Measurements from ENCODE around the gene CD44.
A peak's percentile ranks its signal among the peaks of the same experiment; 100 is the strongest.

The CD44 gene

DNA sequence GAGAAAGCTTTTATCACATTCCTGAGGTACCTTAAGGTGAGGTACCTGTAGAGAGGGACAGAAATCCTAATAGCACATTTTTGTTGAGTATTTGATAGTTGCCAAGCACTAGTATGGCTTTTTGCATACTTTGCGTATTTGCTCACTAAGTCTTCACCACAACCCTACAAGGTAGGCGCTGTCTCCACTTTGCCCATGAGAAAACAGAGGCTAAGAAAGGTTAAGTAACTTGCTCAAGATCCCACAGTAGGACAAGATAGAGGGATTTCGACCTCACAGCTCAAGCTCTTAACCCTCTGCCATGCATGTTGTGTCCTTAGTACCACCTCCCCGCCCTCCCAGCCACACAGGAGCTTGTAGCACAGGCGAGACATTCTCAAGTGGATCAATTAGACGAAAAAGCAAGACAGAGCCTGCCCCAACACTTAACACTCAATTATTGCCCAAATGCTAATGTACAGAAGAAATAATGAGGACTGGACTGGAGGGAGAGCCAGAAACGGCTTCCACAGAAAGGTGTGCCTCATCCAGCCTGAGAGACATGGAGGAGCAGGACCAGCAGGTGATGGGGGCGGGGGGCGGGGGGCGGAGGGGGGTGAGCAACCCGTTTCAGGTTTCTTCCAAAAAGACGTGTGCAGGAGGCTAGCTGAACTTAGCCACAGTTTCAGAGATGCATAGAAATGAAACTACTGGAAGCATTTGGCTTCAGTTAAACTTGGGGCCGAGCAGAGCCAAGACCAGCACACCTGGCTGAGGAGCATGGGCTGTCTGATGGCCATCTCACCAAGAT lies 26.7 kb upstream of the CD44 start:
- DNase-seq, result no peak

DNA sequence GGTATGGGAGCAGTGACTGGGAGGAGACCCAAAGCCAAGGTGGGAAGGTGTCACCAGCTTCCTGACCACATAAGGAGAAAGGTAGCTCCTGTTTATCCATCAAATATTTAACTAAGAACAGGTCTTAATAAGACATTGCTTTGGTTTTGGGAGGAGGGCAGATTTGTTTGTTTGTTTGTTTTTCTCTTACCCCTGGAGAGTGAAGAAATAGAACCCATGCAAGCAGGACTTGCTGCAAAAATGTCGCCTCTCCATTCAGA lies 26.2 kb upstream of the CD44 start:
- no peak for DNase-seq

DNA sequence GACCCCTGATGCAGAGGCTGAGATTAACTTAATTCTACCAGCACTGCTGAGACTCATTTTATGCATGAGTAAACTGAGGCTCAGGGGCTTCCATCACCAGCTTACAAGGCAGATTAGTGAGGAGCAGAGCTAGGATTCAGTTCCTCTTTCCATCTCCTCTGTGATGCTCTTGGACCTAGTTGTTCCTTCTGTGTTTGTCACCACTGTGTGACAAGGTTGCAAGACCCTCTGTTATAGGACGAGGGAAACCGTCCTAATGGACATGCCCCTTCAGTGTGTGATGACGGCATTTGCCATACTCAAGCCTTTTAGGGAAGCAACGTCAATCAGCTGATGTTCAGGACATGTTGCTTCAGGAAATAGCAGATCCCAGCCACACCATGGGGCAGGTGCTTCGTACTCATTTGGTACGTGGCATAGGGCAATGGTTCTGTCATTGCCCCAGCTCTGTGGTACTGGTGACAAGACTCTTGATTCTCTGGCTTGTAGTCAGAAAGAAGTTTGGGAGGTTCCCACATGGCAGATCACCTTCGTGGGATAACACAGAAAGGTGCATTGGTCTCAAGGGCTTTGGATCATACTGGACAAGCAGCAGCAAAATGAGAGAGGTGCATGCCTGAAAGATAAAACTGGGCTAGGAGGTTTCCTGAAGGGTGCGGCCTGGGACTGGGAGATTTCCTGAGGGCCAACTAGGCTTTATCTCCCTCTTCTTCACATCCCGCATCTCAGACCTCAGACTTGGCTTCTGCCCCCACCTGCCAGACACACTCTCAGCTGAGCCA lies 23.9 kb upstream of the CD44 start:
- DNase-seq, result no peak

- no peak for DNase-seq
These were observed 23.3 kb upstream of the CD44 start for GRCh38 chr11:35115688-35116030.

- no peak for DNase-seq
These were observed 22.7 kb upstream of the CD44 start for GRCh38 chr11:35116245-35116644.

- peak; percentile 57 for DNase-seq
These were observed 22.0 kb upstream of the CD44 start for GRCh38 chr11:35116762-35117640.

DNA sequence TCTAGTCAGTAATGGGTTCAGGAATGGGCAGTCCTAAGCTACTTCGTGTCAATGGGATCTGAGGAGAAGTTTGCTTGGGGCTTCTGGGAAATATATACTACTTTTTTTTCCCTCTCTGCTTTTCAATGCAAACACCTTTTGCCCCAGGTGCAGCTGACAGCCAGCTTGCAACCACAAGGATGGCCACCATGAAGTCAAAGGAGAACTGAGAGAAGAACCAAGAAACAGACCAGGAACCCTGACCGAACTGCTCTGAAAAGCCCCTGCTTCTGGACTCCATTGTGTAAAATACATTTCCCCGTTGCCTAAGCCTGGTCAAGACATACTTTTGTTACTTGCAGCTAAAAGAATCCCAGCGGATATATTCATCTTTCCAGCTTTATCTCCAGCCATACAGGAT lies 20.1 kb upstream of the CD44 start:
- no peak for DNase-seq

DNA sequence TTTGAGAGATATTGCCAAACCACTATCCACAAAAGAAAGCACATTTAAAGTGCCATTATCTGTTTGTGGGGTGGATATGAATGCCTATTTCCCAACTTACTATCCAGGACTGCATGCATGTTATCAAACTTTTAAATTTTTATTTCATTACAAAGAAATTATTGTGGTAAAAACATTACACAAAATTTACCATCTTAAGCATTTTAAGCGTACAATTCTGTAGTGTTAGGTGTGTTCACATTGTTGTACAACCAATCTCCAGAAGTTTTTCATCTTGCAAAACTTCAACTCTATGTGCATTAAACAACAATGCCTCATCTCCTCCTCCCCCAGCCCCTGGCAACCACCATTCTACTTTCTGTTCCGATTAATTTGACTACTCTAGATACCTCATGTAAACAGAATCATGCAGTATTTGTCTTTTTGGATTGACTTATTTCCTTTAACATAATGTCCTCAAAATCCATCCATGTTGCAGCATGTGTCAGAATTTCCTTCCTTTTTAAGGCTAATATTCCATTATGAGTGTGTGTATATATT lies 17.6 kb upstream of the CD44 start:
- no peak for DNase-seq

DNA sequence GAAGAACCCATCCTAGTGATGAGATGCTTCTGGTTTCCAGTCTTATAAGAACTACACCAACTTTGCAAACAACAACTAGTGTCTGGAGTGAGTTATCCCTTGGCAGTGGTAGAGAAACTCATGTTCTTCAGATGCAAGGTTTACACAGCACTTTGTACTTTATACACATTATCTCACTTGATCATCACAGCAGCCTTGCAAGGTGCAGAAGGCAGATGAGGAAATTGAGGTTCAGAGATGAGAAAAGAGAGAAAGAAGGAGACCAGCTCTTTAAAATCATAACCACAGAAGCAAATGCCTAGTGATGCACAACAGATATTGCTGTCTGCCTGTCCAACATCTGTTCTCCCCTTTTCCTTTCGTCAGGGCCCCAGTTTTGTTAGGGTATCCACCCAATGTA lies 16.7 kb upstream of the CD44 start:
- no peak for DNase-seq

DNA sequence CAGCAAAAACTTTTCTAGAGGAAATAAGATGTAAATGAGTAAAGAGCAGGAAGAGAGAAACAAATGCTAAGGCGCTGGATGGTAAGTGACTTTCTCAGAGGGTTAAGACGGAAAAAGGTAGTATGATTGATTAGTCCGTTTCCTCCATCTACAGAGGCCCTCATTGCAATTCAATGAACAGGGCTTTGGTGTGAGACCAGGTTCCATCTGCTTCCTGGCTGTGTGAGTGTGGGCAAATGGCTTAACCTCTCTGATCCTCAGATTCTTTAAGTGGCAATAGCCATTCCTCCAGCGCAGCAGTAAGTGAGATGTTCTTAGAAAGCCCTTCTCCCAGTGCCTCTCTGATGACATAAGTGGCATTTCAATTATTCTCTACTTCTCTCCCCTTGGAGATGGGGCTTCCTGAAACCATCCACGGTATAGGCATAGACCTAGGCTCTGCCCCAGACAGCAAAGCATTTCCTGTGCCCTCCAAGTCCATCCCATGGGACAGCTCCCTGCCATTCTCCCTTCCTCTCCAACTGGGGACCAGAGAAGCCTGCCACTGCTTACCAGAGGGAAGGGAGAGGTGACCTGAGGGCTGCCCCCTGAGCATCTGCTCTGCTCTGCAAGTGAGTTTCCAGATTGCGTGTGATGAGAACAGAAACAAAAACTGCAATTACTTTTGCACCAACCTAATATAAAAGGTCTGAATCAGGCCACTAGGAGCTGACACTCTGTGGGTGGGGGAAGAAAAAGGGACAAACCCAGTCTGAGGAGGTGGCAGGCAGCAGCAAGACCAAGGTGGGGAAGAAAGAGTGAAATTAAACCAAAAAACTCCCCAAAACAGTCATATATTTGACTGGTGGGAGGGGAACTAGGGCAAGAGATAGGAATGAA lies 12.7 kb upstream of the CD44 start:
- DNase-seq, result no peak

DNA sequence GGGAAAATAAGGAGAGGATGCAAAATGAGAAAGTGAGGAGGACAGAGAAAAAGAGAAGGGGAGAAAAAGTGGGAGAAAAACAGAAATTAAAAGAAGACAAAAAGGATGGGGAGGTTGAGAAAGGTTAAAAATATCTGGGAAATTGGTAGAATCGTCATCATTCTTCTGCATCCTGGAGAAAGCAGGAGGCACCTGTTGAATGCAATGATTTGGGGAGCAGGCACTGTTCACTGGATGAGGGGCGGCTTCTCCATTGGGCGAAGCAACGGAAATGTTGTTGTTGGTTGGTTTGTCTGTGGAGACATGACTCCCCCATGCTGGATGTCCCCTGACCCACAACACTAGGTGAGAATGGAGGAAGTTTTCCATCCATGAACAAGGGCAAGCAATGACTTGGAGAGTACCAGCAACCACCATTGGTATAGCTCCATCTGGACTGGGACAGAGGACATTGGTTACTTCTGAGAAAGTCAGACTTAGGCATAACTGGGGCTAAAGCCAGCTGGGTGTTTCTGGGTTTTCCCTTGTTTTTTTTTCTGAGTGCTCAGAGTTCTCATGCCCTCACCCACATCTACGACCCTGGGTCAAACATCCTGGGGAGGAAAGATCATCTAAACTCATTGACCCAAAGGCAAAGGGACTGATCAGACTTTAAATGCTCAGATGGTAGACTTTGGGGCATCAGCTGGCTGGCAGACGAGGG lies 11.9 kb upstream of the CD44 start:
- DNase-seq, result no peak

GRCh38 chr11:35127619-35128018 lies 11.4 kb upstream of the CD44 start:
- no peak for DNase-seq

DNA sequence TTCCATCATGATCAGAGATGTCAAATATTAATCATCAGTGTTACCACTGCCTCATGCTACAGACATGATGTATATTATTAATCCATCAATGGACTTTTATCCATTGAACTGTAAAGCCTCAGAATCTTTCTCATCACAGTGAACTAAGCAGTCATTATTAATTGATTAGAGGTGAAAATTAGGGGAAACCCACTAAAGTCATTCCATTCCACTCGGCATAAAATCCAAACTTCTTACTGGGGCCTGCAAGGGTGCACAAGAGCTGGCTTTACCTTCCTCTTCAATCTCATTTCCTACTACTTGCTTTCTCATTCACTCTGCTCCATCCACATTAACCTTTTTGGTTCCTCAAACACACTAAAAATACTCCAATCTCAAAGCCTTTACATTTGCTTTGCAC lies 7.9 kb upstream of the CD44 start:
- DNase-seq, result no peak

DNA sequence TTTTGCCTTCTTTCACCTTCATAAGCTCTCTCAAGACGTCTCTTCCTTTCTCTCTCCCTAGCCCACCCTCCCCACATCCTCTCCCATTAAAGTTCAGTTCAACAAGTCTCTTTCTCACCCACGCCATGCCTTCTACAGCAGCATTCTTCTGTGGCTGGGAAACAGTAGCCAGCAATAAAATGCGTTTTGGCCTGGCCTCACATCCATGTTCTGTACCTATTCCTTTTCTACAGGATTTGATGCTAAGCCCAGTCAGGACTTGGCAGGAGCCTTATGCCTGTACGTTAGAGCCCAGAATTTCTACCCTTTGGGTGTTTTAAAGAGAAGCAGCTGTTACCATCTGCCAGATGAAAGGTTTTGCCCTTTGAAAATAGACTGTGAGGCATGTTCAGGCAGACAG lies 7.1 kb upstream of the CD44 start:
- no peak for DNase-seq

- no peak for DNase-seq
These were observed 5.3 kb upstream of the CD44 start for GRCh38 chr11:35133656-35134055.

- DNase-seq, result peak; percentile 58
These were observed 4.4 kb upstream of the CD44 start for GRCh38 chr11:35134403-35135148.

GRCh38 chr11:35135222-35135621 lies 3.7 kb upstream of the CD44 start:
- DNase-seq, result no peak

DNA sequence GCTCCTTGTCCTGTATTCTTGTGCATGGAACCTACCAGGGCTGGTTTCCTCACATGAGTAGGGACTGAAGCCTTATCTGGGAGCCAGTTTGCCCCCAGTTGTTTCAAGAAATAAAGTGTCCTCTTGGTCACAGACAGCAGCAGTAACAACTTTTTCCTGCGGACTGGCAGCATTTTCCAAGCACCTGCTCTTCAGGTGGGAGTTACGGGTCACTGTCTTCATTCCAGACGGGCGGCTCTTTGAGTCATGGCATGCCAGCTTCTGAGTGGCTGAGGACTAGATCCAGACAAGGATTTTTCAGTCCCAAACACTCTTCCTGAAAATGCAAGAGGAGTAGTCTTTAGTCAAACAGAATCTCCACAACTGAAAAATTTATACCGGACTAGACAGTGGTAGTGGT lies 2.7 kb upstream of the CD44 start:
- no peak for DNase-seq

DNA sequence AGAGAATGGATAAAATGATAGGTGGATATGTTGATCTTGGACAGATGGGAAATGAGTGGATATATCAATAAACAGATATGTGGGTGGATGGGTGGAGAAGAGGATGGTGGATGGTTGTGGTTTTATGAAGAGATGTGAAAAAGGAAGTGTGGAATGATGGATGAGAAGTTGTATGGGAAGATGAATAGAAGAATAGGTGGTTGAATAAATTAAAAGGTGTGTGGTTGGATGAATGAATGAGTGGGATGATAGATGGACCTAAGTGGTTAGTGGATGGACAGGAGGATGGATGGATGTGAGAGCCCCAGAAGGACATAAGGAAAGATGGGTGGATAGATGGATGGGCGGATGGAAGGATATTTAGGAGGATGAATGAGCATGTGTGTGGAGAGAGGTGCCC lies 913 bp upstream of the CD44 start:
- DNase-seq, result no peak

DNA sequence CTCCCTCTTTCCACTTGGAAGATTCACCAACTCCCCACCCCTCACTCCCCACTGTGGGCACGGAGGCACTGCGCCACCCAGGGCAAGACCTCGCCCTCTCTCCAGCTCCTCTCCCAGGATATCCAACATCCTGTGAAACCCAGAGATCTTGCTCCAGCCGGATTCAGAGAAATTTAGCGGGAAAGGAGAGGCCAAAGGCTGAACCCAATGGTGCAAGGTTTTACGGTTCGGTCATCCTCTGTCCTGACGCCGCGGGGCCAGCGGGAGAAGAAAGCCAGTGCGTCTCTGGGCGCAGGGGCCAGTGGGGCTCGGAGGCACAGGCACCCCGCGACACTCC lies 397 bp upstream of the CD44 start:
- DNase-seq, result no peak

DNA sequence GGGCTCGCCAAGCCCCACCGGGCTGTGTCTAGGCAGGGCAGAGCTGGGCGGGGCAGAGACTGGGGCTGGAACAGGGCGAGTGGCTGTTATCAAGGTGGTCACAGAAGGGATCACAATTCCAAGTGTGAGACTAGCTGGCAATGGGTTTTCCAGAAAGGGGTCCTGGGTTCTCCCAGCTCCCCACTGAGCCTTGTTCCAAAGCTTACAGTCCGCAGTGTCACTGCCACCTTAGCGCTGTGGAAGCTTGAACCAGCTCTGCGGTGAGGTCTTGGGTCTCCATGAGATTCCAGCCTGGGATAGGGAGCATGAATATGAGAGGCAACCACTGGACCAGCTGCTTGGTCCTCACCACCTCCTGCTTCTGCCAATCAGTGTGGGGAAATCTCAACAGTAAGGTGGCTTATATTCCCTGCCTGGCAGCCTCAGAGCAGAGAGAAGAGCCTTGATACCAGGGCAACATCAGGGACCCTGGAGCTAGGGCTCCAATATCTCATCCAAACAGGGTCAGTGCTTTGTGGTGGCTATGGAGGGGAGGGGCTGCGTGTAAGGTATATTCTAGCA lies 831 bp downstream of the CD44 start:
- no peak for DNase-seq

Measured in NCI-H82 (cell line).